GM18499 (cell line): Measurements from ENCODE around the gene SNCAIP.
"Not testable (repeated sequence)": the region's sequence is repeated elsewhere in the genome, so short reads cannot be mapped to it uniquely, and the experiment has no call there.

Source experiments
- ATAC-seq: cut with Tn5 transposase; IDR thresholded peaks from one replicate; pipeline ENCODE4 v1.9.1; 2021; ENCODE audit warnings: moderate number of reproducible peaks; ENCODE audit not compliant: insufficient read depth, unreplicated experiment

The SNCAIP gene

DNA sequence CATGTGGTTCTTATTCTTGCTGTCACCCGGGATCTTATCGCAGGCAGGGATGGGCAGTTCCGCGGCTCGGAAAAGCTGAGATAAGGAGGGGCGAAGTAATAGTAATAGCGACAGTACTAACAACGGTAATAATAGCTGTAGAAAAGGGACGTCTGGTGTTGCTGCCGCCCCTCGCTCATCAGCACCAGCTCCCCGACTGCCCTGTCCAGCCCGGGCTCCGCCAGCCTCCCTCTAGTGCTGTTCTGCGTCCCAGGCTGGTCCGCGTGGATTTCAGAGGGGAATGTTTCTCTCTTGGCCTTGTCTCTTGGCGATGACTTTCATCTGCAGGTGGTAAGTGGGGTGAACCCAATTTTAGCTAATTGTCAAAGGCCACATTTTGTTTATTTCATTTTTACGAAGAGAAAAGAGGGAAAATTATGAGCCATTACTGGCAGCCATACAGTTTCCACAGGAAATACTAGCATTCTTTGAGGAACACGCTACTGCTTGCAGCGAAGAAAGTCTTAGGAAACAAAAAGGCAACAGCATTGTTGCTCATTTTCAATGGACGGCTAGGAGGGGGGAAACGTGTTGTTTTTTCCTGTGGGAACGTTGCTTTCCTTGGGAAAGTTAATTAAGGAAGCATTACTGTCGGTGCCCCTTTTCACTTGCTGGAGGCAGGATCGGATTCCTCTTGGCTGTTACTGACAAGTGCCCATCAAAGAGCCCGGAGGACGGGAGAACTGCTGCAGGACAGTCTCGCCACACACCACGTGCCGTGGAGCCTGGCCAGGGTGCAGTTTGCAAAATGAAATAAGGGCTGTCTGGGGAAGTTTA lies 762 bp downstream of the SNCAIP start:
- ATAC-seq, result no peak

DNA sequence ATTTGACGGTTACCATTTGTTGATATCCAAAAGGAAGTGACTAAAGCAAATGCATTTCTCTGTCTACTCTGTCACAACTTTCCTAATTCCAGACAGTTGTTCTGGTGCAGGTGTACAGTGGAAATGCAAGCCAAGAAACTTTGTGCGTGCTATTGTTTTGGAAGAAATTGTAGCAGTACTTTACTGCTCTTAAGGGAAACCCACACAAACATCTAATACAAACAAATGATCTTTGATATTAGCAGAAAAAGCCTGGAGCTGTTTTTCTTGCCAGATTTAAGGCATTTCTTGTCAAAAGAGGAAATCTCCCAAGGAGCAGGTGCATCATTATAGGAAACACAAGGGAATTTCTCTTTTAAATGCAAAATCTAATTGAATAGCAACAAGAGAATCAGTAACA lies 2.0 kb downstream of the SNCAIP start:
- no peak for ATAC-seq

DNA sequence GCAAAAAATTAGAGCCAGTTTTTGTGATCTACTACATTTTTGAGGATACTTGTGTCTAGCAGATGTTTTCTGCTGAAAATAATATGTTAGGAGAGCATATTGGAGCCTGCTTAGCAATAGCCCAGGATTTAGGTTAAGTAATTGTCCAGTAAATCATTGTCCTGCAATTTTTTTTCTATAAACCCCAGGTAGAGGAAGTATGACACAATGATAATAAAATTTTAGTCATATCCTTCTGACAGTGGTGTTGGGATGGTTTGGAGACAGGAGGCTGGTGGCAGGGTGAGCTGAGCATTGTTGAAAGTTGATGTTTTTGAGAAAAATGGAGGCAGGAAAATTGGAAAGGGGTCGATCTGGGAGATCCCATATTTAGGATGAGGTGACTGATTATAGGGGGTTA lies 3.5 kb downstream of the SNCAIP start:
- ATAC-seq, result no peak

DNA sequence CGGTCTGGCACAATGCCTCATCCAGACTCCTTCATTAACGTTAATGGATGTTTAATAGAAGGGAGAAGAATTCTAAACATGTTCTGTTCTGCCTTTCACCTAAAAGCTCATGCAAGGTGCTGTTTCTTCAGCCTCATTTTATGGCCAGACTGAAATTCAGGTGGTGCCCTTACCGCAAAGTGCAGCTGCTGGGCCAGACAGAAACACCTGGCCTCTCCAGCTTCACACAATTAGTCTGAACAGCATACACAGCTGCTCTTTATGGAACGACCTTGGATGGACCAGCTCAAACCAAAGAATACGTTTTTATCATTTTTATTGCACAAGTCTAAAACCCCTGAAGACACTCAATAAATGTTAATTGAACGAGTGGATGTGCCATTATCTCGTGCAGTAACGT lies 4.6 kb downstream of the SNCAIP start:
- ATAC-seq, result no peak

DNA sequence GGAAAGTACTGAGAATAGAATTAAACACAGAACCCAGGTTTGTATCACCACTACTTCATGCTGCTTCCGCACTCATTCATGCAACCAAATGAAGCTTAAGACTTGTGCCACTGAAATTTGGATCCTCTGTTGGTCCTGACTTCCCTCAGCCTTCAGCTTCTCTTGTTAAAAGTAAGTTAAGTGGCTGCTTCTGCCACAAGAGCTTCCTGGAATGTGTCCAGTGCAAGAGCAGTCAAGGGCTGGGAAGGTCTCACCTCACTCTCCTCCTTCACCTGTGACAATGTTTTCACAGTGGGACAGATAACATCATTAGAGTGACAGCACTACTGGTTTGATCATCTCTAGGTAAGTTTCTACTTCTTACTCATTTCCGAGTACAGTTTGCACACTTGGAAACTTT lies 7.9 kb downstream of the SNCAIP start:
- ATAC-seq, result no peak

DNA sequence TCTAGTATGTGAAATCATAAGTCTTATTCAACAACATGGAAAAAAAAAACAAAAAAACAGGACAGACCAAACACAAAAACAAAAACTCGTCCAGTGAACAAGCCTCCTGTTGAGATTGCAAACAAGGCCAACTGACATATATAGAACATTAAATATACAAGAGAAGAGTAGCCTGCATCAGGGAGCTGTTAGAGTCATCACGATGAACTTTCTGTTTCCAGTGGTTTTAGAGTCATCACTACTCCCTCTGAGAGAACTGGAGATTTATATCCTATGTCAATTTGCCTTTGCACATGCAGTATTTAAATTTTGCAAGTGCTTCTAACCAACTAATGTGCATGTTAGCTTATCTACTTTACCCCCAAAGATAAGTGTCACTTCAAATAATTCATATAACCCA lies 9.9 kb downstream of the SNCAIP start:
- no peak for ATAC-seq

DNA sequence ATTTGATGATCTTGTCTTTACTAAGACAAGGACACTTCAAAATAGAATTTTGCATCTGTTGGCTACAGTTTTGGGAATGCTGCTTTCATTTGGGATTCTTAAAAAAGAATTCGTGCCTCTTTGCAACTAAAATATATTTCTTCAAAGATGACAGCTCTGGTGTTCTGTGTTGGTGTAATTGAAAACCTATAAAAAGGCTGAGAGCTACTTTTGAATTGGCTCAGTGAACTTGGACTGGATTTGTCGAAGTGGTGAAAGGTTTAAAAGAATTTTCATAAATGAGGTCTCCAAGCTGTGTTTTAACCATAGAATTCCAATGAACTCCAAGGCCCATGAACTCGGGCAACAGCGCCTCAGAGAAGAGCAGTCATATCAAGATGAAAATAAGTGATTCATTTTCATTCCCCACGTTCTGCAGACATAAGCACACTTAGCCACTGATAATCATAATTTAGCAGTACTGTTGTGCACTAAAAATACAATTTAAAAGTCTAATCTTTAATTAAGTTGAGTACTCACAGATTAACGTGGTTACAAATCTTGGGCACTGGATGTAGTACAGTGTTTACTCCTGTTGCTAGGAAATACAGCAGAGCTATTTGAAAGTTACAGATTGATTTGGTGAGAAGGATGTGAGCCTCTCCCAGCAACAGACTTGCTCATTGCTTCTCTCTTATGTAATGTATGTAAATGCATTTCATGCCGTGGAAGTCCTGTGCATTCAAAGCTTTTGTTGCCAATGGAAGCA lies 10.9 kb downstream of the SNCAIP start:
- ATAC-seq, result no peak

DNA sequence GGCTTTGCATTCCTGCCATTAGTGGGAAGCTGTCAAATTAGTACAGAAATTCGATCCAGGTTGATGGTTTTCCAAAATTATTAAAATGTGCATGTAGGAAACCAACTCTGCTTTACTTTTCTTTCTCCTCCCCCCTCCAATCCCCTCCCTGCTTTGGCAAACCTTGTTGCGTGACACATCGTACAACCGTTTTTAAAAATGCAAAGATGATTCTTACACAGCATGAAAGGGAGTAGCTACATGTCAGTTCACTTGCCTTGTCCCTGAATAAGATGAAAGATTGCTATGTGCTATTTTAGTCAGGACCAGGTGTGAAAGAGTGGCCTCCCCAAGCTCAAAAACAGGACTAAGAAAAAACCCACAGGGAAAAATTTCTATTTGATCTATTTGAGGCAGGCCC lies 11.7 kb downstream of the SNCAIP start:
- no peak for ATAC-seq

DNA sequence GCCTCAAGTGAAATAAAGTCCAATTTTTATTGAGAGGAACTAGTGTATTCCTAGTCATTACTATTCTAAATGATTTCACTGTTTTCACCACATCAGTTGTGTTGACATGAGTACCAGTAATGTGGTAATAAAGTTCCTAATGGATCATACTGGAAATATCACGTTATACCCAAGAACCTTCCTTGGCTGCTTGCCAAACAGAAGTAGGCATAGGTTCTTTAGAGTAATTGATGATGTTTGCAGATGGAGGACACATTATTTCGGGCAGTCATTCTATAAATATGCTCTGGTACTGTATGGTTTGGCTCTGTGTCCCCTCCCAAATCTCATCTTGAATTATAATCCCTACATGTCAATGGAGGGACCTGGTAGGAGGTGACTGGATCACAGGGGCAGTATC lies 15.1 kb downstream of the SNCAIP start:
- no peak for ATAC-seq

DNA sequence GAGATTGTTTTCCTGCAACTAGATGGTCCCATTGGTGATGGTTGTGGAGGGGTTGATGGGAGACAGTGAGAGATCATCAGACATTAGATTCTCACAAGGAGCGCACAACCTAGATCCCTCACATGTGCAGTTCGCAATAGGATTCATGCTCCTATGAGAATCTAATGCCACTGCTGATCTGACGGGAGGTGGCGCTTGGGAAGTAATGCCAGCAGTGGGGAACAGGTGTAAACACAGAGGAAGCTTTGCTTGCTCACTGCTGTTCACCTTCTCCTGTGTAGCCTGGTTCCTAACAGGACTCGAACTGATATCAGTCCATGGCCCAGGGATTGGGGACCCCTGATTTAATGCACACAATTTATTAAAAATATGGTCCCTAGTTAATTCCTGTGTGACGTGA lies 18.8 kb downstream of the SNCAIP start:
- ATAC-seq, result no peak

DNA sequence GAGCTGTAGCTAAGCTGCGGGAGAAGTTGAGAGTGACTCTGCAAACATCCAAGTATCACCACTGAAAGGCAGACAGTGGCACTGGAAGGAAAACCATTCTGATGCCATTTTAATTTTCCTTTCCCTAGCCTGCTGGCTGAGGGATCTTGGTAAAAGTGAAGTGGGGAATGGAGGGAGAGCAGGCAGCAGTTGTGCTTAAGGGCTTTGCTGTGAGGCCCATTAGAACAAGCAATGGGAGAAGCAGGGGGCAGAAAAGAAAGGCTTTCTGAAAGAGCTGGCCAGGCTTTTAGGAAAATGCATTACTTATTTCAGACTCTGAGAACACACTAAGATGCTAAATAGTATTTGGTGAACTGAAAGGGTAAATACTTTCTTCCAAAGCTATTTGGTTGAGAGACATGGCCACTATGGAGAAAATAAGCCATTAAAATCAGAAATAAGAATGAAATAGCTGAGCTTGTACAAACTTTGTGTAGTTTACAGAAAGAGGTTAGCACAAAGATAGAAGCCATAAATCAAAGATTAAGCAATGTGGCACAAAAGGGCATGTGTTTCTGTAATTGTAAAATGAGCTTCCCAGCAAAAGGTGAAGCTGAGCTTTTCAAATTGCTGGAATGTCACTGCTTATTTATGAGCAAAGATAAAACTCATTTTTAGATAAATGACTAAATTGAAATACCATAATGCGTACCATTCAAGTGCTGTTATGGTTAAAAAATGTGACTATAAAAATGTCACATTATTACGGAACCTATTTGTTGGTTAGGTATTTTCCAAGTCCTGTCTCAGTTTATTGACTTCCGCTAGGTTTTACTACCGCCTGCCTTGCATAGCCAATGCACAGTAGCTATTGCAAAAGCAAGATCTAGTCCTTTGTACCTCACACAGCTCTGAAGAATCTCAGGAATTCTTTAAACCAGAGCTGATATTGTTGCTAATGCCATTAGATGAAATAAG lies 20.8 kb downstream of the SNCAIP start:
- no peak for ATAC-seq

DNA sequence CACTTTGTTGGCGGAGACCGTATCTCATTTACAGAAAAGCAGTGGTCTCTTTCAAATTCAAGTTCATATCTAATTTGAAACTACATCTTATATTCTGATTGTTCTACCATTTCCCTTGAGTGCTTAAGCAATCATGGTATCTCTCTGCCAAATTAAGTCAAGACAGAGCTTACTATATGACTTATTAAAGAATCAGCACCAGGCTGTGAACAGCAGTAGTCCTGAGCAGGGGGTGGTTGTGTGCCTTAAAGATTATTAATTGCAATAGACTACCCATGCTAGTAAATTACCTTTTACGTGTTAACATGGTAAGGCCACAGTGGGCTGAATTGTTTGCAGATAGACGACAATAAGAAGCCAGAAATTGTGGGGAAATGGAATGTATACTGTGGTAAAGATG lies 21.5 kb downstream of the SNCAIP start:
- no peak for ATAC-seq

DNA sequence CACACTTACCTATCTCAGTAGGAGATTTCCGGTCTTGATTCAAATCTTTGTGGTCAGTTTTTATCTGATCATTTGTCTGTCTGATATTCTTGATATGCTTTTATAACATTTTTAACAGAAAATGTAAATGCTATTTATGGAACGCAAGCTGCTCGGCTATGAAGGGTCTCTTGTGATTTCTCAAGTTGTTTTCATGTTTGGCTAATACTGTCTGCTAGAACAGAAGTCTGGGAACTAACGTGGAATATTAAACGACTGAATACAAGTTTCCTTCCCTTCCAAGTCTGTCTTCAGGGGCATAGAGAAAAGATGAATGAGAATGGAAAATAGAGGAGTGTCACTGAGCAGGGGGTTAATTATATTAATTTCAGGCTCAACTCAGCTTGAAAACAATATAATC lies 27.6 kb downstream of the SNCAIP start:
- no peak for ATAC-seq

DNA sequence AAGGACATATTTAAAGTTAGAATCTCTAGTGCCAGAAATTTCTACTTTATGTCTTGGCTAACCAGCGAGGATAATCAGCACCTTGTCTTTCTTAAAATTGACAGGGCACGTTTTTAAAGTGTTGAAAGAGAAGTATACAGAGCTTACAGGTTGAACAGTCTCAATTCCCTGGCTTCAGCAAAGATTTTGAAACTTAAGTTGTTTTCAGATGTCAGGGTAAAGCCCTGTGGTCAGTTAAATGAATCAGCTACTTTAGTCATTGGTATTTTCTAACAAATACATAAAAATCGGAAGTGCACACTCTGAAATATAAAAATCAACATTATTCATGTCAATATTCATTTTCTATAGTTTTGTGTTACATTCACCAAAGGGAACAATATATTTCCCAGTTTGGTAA lies 29.1 kb downstream of the SNCAIP start:
- ATAC-seq, result no peak

DNA sequence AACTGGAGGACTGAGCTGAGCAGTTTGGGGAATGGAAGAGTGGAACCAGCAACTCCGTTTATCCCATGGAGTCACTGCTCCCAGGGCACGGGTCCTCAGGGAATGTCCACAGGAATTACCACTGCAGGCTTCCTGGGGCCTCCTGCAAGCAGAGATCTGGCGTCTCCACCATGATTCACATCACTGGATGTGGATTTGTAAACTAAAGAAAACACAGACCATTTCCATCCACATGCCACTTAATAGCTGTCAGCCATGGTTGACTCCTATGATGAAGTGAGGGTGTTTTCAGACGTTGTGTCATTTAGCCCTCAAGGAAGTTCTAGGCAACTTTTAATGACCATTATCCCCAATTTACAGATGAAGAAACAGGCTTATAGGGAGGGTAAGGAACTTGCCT lies 30.2 kb downstream of the SNCAIP start:
- no peak for ATAC-seq

DNA sequence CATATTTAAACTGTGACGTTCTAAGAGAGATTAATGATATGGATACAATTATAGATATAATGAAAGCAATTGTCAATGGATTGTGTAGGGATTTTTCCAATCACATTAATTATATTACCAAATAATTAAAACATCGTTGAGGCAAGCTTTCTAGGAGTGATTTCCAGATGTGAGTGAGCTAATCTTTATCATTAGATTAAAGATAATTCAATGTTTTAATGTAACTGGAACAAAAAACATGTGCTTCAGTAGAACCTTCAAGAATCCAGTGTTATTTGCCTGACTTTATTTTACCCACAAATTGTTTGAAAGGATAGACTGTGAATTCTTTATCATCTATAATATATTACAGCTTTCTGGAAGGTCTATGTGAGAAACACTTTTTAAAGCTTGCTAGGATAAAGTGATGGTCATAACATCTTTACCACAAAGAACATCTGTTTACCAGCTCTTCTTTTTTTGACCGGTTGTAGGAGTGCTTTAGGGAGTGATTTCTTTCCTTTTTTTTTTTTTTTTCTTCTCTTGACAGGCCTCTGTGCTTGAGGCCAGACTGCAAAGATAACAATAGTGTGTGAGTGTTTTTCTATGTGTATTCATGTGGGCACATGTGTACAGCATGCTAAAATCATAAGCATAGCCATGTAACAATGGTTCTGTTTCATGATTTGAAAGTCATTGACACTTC lies 35.0 kb downstream of the SNCAIP start:
- no peak for ATAC-seq

DNA sequence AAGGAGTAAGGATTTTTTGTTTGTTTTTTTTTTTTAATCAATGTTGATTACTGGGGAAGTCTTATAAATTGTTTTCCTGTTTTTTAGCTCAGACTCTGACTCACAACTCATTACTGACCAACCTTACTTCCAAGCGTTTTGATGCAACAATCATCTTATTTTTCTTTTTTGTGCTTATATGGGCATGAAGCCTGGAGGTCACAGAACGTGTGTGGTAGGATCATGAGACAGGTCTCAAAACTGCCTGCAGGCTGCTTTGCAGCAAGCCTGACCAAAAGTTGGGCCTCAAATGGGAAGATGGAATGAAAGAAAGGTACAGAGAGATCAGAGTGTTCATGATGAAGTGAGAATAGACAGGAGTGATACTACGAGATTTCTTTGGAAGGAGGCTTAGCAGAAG lies 38.5 kb downstream of the SNCAIP start:
- no peak for ATAC-seq

DNA sequence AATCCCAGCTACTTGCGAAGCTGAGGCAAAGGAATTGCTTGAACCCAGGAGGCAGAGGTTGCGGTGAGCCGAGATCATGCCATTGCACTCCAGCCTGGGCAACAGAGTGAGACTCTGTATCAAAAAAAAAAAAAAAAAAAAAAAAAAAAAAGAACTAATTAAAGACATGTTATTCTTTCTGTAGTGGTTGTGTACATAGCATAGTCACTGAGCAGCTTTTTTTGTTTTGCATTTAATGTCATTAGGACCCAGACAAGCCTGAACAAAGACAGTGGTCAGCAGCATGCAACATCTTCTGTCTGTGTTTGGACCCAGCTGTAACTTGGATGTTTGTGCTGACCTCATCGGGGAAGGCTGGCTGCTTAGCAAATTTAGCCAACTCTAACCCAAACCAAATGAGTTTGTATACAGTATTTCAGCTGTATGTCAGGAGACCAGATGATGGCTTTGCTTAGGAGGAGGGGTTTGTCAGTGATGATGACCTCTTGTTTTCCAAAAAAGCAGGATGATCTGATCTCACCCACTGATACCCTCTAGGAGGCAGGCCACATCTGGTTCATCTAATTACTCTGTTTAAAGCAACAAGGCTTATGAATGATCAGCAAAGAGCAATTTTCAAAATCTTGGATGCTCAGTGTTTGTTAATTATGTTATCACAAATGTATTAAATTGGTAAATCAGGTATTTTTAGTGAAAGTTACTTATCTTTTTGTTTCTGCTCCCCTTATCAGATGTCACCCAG lies 39.5 kb downstream of the SNCAIP start:
- ATAC-seq, result no peak

DNA sequence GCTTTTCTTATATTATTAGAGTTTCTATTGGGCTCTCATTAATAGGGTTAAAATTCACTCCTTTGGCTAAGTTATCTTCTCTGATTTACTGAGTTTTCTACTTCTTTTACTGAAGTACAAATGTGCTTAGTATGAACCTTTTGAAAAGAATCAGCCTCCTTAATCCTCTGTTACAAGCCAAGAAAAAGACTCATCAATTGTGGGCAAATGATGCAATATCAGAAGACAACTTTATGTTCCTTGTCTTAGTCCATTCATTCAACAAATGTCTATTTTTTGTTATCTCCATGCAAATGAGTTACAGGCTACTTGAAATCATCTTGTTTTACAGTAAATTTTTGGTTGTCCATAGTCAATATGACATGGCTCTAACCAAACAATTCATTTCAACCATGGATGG lies 40.3 kb downstream of the SNCAIP start:
- no peak for ATAC-seq

DNA sequence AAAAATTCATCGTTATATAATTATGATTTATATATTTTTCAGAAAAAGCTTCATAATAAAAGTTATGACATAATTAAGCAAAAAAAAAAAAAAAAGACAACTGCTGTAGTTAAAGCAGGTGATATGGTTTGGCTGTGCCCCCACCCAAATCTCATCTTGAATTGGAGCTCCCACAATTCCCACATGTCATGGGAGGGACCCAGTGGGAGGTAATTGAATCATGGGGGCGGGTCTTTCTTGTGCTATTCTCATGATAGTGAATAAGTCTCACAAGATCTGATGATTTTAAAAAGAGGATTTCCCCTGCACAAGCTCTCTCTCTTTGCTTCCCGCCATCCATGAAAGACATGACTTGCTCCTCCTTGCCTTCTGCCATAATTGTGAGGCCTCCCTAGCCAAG lies 41.3 kb downstream of the SNCAIP start:
- ATAC-seq, result not testable (repeated sequence)
